GM18520 (cell line): ENCODE results near the gene RPL36A.

ENCODE experiments used
- ATAC-seq: cut with Tn5 transposase; IDR thresholded peaks from one replicate; pipeline ENCODE4 v1.9.1; 2021; ENCODE audit not compliant: unreplicated experiment

RPL36A gene

DNA sequence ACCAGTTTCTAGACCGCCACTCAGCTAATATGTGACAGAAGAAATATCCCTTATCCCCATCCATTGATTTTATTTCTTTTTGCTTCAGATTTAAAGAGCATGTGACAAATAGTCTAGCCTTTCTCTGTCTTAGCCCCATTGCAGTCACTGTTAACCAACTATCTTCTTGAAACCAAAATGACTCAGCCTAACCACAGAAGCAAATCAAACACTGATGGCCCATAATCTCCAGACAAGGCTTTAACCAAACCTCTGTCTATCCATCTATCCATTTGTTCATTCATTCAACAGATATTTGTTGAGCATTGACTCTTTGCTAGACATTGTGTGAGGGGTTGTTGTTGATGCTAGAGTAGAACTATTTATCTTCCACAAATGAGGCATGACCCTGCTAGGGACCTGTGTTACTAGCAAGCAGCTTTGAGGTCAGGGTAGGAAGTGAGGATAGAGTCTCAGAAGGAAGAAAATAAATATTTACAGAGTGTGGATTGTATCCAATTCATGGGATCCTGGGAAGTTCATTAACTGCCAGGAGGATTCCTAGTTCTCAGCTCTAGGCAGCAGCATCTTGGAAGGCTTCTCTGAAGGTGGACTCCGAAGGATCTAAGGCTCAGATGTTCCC is 39.8 kb downstream of the RPL36A start:
- ATAC-seq = peak; percentile 96

GRCh38 chrX:101442085-101442484 is 51.3 kb downstream of the RPL36A start:
- no peak for ATAC-seq
